Hepatocyte (in vitro differentiated cells): ENCODE data around the gene KLK11.

Experiments used
- EZH2 ChIP-seq: fragments of 200-600 bp; sonication (generic); IDR thresholded peaks from 2 replicates; pipeline ENCODE4 v1.6.1; 2016; ENCODE audit warnings: antibody characterized with exemption, mild to moderate bottlenecking, borderline replicate concordance
- EZH2phosphoT487 ChIP-seq: fragments of 200-600 bp; sonication (generic); IDR thresholded peaks from one replicate; pipeline ENCODE4 v1.6.1; 2018; ENCODE audit warnings: antibody characterized with exemption, mild to moderate bottlenecking, low read depth, moderate library complexity; ENCODE audit not compliant: unreplicated experiment, severe bottlenecking
- TF ChIP-seq, protein P1 (sequence below): fragments of 200-600 bp; sonication (generic); IDR thresholded peaks from 2 replicates; pipeline ENCODE4 v1.5.1; 2016; ENCODE audit warnings: antibody characterized with exemption, mild to moderate bottlenecking; ENCODE audit not compliant: poor library complexity

DNA sequence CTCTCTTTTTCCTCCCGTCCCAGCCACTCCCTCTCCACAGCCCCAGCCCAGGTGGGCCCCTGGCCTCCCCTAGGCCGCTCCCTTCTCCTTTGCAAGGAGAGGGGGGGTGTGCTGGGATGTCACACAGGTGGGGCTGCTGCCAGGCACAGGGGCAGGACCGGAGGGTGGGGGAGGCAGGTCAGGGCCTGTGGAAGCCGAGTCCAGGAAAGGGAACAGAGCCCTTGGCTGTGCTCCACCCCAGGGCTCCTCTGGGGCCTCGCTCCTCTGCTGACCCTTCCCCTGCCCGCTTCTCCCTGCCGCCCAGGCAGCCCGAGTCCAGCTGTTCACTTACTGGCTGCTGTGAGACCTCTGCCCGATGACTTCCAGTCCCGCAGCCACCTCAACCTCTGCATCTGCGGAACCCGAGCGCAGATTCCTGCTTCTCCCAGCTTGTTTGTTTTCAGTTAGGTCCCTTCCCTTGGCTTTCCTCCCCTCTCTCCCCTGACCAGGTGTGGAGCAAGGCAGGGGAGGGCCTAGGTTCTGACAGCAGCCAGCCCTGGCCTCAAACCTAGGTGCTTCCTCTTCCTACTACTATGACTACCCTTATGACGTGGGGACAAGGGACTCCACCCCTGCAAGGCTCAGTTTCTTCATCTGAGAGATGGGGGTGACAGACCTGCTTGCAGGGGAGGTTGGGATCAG, 850 bp upstream of the KLK11 start:
- TF ChIP-seq, protein P1, sequence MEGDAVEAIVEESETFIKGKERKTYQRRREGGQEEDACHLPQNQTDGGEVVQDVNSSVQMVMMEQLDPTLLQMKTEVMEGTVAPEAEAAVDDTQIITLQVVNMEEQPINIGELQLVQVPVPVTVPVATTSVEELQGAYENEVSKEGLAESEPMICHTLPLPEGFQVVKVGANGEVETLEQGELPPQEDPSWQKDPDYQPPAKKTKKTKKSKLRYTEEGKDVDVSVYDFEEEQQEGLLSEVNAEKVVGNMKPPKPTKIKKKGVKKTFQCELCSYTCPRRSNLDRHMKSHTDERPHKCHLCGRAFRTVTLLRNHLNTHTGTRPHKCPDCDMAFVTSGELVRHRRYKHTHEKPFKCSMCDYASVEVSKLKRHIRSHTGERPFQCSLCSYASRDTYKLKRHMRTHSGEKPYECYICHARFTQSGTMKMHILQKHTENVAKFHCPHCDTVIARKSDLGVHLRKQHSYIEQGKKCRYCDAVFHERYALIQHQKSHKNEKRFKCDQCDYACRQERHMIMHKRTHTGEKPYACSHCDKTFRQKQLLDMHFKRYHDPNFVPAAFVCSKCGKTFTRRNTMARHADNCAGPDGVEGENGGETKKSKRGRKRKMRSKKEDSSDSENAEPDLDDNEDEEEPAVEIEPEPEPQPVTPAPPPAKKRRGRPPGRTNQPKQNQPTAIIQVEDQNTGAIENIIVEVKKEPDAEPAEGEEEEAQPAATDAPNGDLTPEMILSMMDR: no peak
- TF ChIP-seq EZH2 (no peak), EZH2phosphoT487 (no peak)
